Caco-2 (cell line): ENCODE results near the gene CSH1. TPM values are rescaled to one million over a fixed set of nuclear protein-coding genes. Genes with fewer than 3 reads are reported as not detected.

Experiments used
- BruUV-seq: library from RNA; stranded (reverse); fragments of 400-500 nt; replicated peaks from 2 replicates; lab custom pipeline; 2021; lab: Mats Ljungman, UMichigan
- CTCF ChIA-PET: fragments of 300-600 bp; sonication (Branson Sonifier 250); formaldehyde crosslinking; loops from one replicate; lab custom pipeline; 2022; ENCODE audit warnings: antibody characterized with exemption; lab: Charles Lee
- POLR2A ChIA-PET: fragments of 300-600 bp; sonication (Branson Sonifier 250); formaldehyde crosslinking; loops from one replicate; lab custom pipeline; 2022; ENCODE audit warnings: antibody characterized with exemption; lab: Charles Lee
- DNase-seq, 2 experiments: peaks; one replicate each; pipeline versions ENCODE4 v3.0.0 to v3.0.0-alpha.2; 2020 to 2022
- H3K27me3 ChIP-seq: replicated peaks from 2 replicates; pipeline ENCODE4 v1.6.0; 2011; ENCODE audit warnings: low read length; ENCODE audit not compliant: control insufficient read depth, insufficient read depth
- H3K36me3 ChIP-seq: 2 replicates; pipeline ENCODE4 v1.5.1; 2011; ENCODE audit warnings: low read length; ENCODE audit not compliant: control insufficient read depth, insufficient read depth
- H3K4me1 ChIP-seq: fragments of 250-450 bp; sonication (Bioruptor Pico); 2 replicates; pipeline ENCODE4 v1.5.1; 2020; ENCODE audit warnings: mild to moderate bottlenecking
- H3K4me3 ChIP-seq: 2 replicates; pipeline ENCODE4 v1.5.1; 2011; ENCODE audit warnings: low read depth, mild to moderate bottlenecking, control low read depth, low read length
- H3K9me3 ChIP-seq: fragments of 250-450 bp; sonication (Bioruptor Pico); 2 replicates; pipeline ENCODE4 v1.5.1; 2020; ENCODE audit warnings: mild to moderate bottlenecking, moderate library complexity
- H3K27ac Mint-ChIP-seq: one replicate; pipeline ENCODE4 v1.8.0; 2022; ENCODE audit warnings: mixed read lengths; ENCODE audit not compliant: unreplicated experiment
- H3K27me3 Mint-ChIP-seq: one replicate; pipeline ENCODE4 v1.8.0; 2022; ENCODE audit warnings: mixed read lengths; ENCODE audit not compliant: insufficient read depth, unreplicated experiment
- H3K36me3 Mint-ChIP-seq: one replicate; pipeline ENCODE4 v1.8.0; 2022; ENCODE audit warnings: mild to moderate bottlenecking, mixed read lengths; ENCODE audit not compliant: insufficient read depth, unreplicated experiment
- H3K4me1 Mint-ChIP-seq: one replicate; pipeline ENCODE4 v1.8.0; 2022; ENCODE audit warnings: low read depth, mixed read lengths; ENCODE audit not compliant: unreplicated experiment
- H3K4me3 Mint-ChIP-seq: one replicate; pipeline ENCODE4 v1.8.0; 2022; ENCODE audit warnings: mild to moderate bottlenecking, moderate library complexity, mixed read lengths; ENCODE audit not compliant: unreplicated experiment
- H3K9me3 Mint-ChIP-seq: one replicate; pipeline ENCODE4 v1.8.0; 2022; ENCODE audit warnings: mixed read lengths; ENCODE audit not compliant: unreplicated experiment
- intact Hi-C: fragments of 100-400 bp; cut with micrococcal nuclease; formaldehyde crosslinking; loops from one replicate; pipeline ENCODE4 v1.10.0; 2022; ENCODE audit not compliant: unreplicated experiment
- total RNA-seq: library from RNA; stranded (reverse); gene quantifications from 2 replicates; pipeline ENCODE4 v1.2.3, GENCODE V29; 2022
- TF ChIP-seq, protein P1 (sequence below), 2 experiments: fragments of 200-600 bp in 1 of 2; IDR thresholded peaks; 1 replicate in 1 of 2; 2 replicates in 1 of 2; pipeline versions ENCODE4 v1.5.1 to v1.8.0; 2011 to 2022; ENCODE audit warnings: antibody characterized with exemption in 1 of 2, control low read depth in 1 of 2, inconsistent platforms in 1 of 2, low read depth in 1 of 2, low read length in 1 of 2, mild to moderate bottlenecking in 1 of 2, moderate library complexity in 1 of 2; ENCODE audit not compliant: insufficient read depth in 1 of 2, severe bottlenecking in 1 of 2, unreplicated experiment in 1 of 2

The CSH1 gene
- total RNA-seq, 1 experiment from 2014 or later = not detected

DNA sequence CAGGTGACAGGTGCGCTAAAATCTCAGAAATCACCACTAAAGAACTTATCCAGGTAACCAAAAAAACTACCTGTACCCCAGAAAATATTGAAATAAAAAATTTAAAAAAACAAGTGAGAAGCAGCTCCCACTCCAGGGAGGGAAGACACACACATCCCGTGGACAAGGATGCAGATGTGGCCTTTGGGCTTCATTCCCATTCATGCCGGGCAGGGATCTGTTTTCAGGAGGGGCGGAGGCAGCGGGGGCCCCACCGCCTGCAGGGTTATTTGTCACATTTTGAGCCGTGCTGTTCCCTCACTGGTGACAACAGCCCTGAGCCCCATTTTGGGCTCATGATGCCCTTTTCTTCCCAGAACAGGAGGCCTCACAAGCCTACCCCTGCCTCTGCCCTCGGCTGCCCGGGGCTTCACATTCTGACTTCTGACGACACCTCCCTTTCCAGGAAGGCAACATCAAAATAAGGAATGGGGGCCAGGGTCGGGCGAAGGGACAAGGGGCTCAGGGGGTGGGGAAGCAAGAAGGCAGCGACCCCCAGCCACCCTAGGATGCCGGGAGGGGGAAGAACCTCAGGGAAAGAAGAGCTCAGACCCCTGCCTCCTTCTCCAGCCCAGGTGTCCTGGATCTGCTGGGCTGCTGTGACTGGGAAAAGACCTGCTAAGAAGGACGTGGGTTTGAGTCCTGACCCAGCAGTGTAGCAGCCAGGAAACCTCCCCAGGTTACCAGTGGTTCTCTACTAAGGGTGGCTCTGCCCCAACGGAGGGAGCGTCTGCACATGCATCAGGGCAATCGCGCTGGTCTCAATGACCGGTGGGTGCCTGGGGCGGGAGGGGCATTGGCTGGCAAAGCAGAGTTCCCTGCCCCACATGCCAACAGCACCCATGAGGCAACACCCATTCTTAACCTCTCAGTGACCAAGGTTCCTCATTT, 38.1 kb upstream of the CSH1 start:
- ChIA-PET CTCF (interaction anchor here (1.2 kb wide), 1 partner anchor 12 kb away, joined by 3 read pairs; no protein-coding TSS in a partner anchor), POLR2A (no interaction called here)
- no peaks in the 10 kb centered on the region for H3K4me1 Mint-ChIP-seq
- no peak overlapping the region for H3K4me3 ChIP-seq
- H3K27me3 ChIP-seq = no peaks in the 10 kb centered on the region
- intact Hi-C loops = no loop called here
- H3K36me3 ChIP-seq = no peaks in the 10 kb centered on the region
- TF ChIP-seq, protein P1, sequence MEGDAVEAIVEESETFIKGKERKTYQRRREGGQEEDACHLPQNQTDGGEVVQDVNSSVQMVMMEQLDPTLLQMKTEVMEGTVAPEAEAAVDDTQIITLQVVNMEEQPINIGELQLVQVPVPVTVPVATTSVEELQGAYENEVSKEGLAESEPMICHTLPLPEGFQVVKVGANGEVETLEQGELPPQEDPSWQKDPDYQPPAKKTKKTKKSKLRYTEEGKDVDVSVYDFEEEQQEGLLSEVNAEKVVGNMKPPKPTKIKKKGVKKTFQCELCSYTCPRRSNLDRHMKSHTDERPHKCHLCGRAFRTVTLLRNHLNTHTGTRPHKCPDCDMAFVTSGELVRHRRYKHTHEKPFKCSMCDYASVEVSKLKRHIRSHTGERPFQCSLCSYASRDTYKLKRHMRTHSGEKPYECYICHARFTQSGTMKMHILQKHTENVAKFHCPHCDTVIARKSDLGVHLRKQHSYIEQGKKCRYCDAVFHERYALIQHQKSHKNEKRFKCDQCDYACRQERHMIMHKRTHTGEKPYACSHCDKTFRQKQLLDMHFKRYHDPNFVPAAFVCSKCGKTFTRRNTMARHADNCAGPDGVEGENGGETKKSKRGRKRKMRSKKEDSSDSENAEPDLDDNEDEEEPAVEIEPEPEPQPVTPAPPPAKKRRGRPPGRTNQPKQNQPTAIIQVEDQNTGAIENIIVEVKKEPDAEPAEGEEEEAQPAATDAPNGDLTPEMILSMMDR (IDR thresholded peaks at IDR 0.05; ENCODE audit: insufficient read depth in 1 of 2, low read depth in 1 of 2, low read length in 1 of 2, severe bottlenecking in 1 of 2, unreplicated experiment in 1 of 2) = no peak
- no peak overlapping the region for H3K27ac Mint-ChIP-seq
- peaks cover 6% of the 10 kb centered on the region for H3K36me3 Mint-ChIP-seq
- H3K9me3 ChIP-seq = 0 out of 2 replicates have a peak, but pooled peaks cover 4% of the 10 kb centered on the region
- BruUV-seq = no TSS peak
- H3K27me3 Mint-ChIP-seq = peaks cover 2% of the 10 kb centered on the region
- no peaks in the 10 kb centered on the region for H3K9me3 Mint-ChIP-seq
- no peak overlapping the region for H3K4me3 Mint-ChIP-seq
- no peak for DNase-seq
- no peaks in the 10 kb centered on the region for H3K4me1 ChIP-seq

- no peaks in the 10 kb centered on the region for H3K4me1 ChIP-seq
- TF ChIP-seq, protein P1 (IDR thresholded peaks at IDR 0.05; ENCODE audit: insufficient read depth in 1 of 2, low read depth in 1 of 2, low read length in 1 of 2, severe bottlenecking in 1 of 2, unreplicated experiment in 1 of 2) = no peak
- Mint-ChIP-seq H3K27me3 (peaks cover 2% of the 10 kb centered on the region), H3K9me3 (no peaks in the 10 kb centered on the region), H3K4me3 (no peak overlapping the region), H3K4me1 (no peaks in the 10 kb centered on the region), H3K36me3 (peaks cover 6% of the 10 kb centered on the region), H3K27ac (no peak overlapping the region)
- H3K9me3 ChIP-seq = 0 out of 2 replicates have a peak, but pooled peaks cover 4% of the 10 kb centered on the region
- DNase-seq = no peak
- ChIA-PET CTCF (interaction anchor here (1.2 kb wide), 1 partner anchor 13 kb away, joined by 3 read pairs; no protein-coding TSS in a partner anchor), POLR2A (no interaction called here)
- BruUV-seq = no TSS peak
- no peaks in the 10 kb centered on the region for H3K36me3 ChIP-seq
- intact Hi-C loops = no loop called here
- H3K27me3 ChIP-seq = no peaks in the 10 kb centered on the region
- H3K4me3 ChIP-seq = no peak overlapping the region
Measured at GRCh38 chr17:63933598-63933997, 37.2 kb upstream of the CSH1 start.

DNA sequence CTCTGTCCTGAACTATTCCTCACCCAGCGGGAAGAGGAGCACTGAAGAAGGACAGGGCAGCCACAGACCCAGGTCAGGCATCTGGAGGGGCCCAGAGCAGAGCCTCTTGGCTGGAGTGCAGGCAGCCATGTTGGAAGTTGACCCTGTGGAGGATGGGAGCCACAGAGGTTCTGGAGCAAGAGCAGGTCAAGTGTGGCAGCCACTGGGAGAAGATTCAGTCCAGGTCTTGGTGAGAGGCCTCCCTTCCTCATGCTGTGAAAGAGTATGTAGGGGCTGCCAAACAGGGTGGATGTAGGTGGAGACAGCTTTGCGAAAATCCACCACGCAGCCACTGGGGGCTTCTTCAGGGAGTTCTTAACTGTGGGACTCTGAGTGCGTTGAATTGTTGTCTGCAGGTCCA, 36.3 kb upstream of the CSH1 start:
- H3K36me3 ChIP-seq = no peaks in the 10 kb centered on the region
- Mint-ChIP-seq H3K4me1 (no peaks in the 10 kb centered on the region), H3K27ac (no peak overlapping the region), H3K27me3 (peaks cover 2% of the 10 kb centered on the region), H3K9me3 (no peaks in the 10 kb centered on the region), H3K36me3 (peaks cover under 1% of the 10 kb centered on the region), H3K4me3 (no peak overlapping the region)
- POLR2A ChIA-PET = no interaction called here
- CTCF ChIA-PET = interaction anchor here (0.6 to 0.7 kb wide), 2 partner anchors 13 to 14 kb away, joined by 3 to 10 read pairs; no protein-coding TSS in a partner anchor
- no peaks in the 10 kb centered on the region for H3K4me1 ChIP-seq
- 0 out of 2 replicates have a peak, but pooled peaks cover 4% of the 10 kb centered on the region for H3K9me3 ChIP-seq
- no peak for DNase-seq
- no peaks in the 10 kb centered on the region for H3K27me3 ChIP-seq
- H3K4me3 ChIP-seq = no peak overlapping the region
- intact Hi-C loops = no loop called here
- BruUV-seq = no TSS peak
- TF ChIP-seq, protein P1 (IDR thresholded peaks at IDR 0.05; ENCODE audit: insufficient read depth in 1 of 2, low read depth in 1 of 2, low read length in 1 of 2, severe bottlenecking in 1 of 2, unreplicated experiment in 1 of 2) = no peak
